A673 (cell line): ENCODE results near the gene SLC2A14. TPM values are rescaled to one million over a fixed set of nuclear protein-coding genes. Genes with fewer than 3 reads are reported as not detected.
"Not testable (repeated sequence)": the region's sequence is repeated elsewhere in the genome, so short reads cannot be mapped to it uniquely, and the experiment has no call there.

Source experiments
- BruUV-seq: library from RNA; stranded (reverse); fragments of 400-500 nt; replicated peaks from 2 replicates; lab custom pipeline; 2021; lab: Mats Ljungman, UMichigan
- CTCF ChIA-PET: fragments of 300-600 bp; sonication (Branson Sonifier 250); formaldehyde crosslinking; loops from one replicate; lab custom pipeline; 2022; ENCODE audit warnings: antibody characterized with exemption; lab: Charles Lee
- POLR2A ChIA-PET: fragments of 300-600 bp; sonication (Branson Sonifier 250); formaldehyde crosslinking; loops from one replicate; lab custom pipeline; 2022; ENCODE audit warnings: antibody characterized with exemption; ENCODE audit not compliant: low non-redundant PET; lab: Charles Lee
- DNase-seq: peaks from one replicate; pipeline ENCODE4 v3.0.0-alpha.2; 2015; ENCODE audit warnings: low spot score
- H3K27ac ChIP-seq: fragments of 200-600 bp; sonication (generic); 2 replicates; pipeline ENCODE4 v1.5.1; 2016; ENCODE audit warnings: mixed run types, low read depth, mild to moderate bottlenecking, mixed read lengths, antibody characterized with exemption, low read length; ENCODE audit not compliant: poor library complexity, severe bottlenecking
- H3K27me3 ChIP-seq: fragments of 200-600 bp; sonication (generic); replicated peaks from 2 replicates; pipeline ENCODE4 v1.6.1; 2017; ENCODE audit warnings: mixed run types, low read depth, mild to moderate bottlenecking, mixed read lengths, antibody characterized with exemption, low read length; ENCODE audit not compliant: insufficient read depth, poor library complexity
- H3K36me3 ChIP-seq: fragments of 200-600 bp; sonication (generic); 2 replicates; pipeline ENCODE4 v1.6.1; 2016; ENCODE audit warnings: mixed run types, mild to moderate bottlenecking, mixed read lengths, antibody characterized with exemption, low read length; ENCODE audit not compliant: insufficient read depth, poor library complexity, severe bottlenecking
- H3K4me1 ChIP-seq: fragments of 200-600 bp; sonication (generic); 2 replicates; pipeline ENCODE4 v1.6.1; 2017; ENCODE audit warnings: mixed run types, mild to moderate bottlenecking, mixed read lengths, antibody characterized with exemption, low read length; ENCODE audit not compliant: insufficient read depth, poor library complexity, severe bottlenecking
- H3K4me3 ChIP-seq: fragments of 200-600 bp; sonication (generic); 2 replicates; pipeline ENCODE4 v1.5.1; 2016; ENCODE audit warnings: low read depth, mixed run types, mild to moderate bottlenecking, mixed read lengths, low read length; ENCODE audit not compliant: poor library complexity, severe bottlenecking
- H3K9me3 ChIP-seq: fragments of 200-600 bp; sonication (generic); 2 replicates; pipeline ENCODE4 v1.6.1; 2016; ENCODE audit warnings: mixed run types, low read depth, mild to moderate bottlenecking, mixed read lengths, antibody characterized with exemption, low read length; ENCODE audit not compliant: poor library complexity, severe bottlenecking
- EZH2 ChIP-seq: fragments of 200-600 bp; sonication (generic); IDR thresholded peaks from 2 replicates; pipeline ENCODE4 v1.6.1; 2017; ENCODE audit warnings: borderline replicate concordance, low read depth, mild to moderate bottlenecking, mixed read lengths, antibody characterized with exemption, low read length; ENCODE audit not compliant: poor library complexity, severe bottlenecking
- intact Hi-C: fragments of 100-400 bp; cut with micrococcal nuclease; formaldehyde crosslinking; loops from one replicate; pipeline ENCODE4 v1.10.0; 2022; ENCODE audit not compliant: unreplicated experiment
- total RNA-seq: library from RNA; stranded (reverse); gene quantifications from 2 replicates; pipeline ENCODE4 v1.2.3, GENCODE V29; 2021
- TF ChIP-seq, protein P1 (sequence below): fragments of 300-800, 200-600 bp; sonication (generic); conservative IDR thresholded peaks from 2 replicates; pipeline ENCODE4 v1.5.1; 2017; ENCODE audit warnings: low read depth, mild to moderate bottlenecking, antibody characterized with exemption, low read length, moderate library complexity, mixed read lengths

Gene SLC2A14
- total RNA-seq, 1 experiment from 2014 or later: 0.09 TPM

- no peaks in the 10 kb centered on the region for H3K4me1 ChIP-seq
- H3K4me3 ChIP-seq: no peak overlapping the region
- CTCF ChIA-PET: no interaction called here
- POLR2A ChIA-PET: no interaction called here
- TF ChIP-seq EZH2: no peak
- TF ChIP-seq, protein P1, sequence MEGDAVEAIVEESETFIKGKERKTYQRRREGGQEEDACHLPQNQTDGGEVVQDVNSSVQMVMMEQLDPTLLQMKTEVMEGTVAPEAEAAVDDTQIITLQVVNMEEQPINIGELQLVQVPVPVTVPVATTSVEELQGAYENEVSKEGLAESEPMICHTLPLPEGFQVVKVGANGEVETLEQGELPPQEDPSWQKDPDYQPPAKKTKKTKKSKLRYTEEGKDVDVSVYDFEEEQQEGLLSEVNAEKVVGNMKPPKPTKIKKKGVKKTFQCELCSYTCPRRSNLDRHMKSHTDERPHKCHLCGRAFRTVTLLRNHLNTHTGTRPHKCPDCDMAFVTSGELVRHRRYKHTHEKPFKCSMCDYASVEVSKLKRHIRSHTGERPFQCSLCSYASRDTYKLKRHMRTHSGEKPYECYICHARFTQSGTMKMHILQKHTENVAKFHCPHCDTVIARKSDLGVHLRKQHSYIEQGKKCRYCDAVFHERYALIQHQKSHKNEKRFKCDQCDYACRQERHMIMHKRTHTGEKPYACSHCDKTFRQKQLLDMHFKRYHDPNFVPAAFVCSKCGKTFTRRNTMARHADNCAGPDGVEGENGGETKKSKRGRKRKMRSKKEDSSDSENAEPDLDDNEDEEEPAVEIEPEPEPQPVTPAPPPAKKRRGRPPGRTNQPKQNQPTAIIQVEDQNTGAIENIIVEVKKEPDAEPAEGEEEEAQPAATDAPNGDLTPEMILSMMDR: no peak
- peaks cover 15% of the 10 kb centered on the region for H3K27me3 ChIP-seq
- intact Hi-C loops: no loop called here
- no peak for DNase-seq
- H3K27ac ChIP-seq: no peak overlapping the region
- no peaks in the 10 kb centered on the region for H3K9me3 ChIP-seq
- BruUV-seq: no TSS peak
- no peaks in the 10 kb centered on the region for H3K36me3 ChIP-seq
Observed at GRCh38 chr12:7853557-7853956, 19.2 kb downstream of the SLC2A14 start.

- DNase-seq, H3K27ac ChIP-seq, intact Hi-C loops, CTCF ChIA-PET, BruUV-seq, H3K4me3 ChIP-seq, H3K4me1 ChIP-seq, POLR2A ChIA-PET, H3K9me3 ChIP-seq, H3K36me3 ChIP-seq: not testable (repeated sequence)
- peaks cover 15% of the 10 kb centered on the region for H3K27me3 ChIP-seq
Observed at GRCh38 chr12:7851622-7852081, 21.1 kb downstream of the SLC2A14 start.

- CTCF ChIA-PET, H3K36me3 ChIP-seq, H3K9me3 ChIP-seq, H3K4me1 ChIP-seq, intact Hi-C loops, BruUV-seq, H3K4me3 ChIP-seq, H3K27ac ChIP-seq, DNase-seq, POLR2A ChIA-PET: not testable (repeated sequence)
- peaks cover 15% of the 10 kb centered on the region for H3K27me3 ChIP-seq
Observed at GRCh38 chr12:7850099-7850498, 22.6 kb downstream of the SLC2A14 start.

GRCh38 chr12:7848098-7848422, 24.7 kb downstream of the SLC2A14 start:
- peaks cover 15% of the 10 kb centered on the region for H3K27me3 ChIP-seq
- POLR2A ChIA-PET, H3K9me3 ChIP-seq, H3K36me3 ChIP-seq, H3K27ac ChIP-seq, CTCF ChIA-PET, H3K4me1 ChIP-seq, H3K4me3 ChIP-seq, intact Hi-C loops, DNase-seq, BruUV-seq: not testable (repeated sequence)

- H3K9me3 ChIP-seq, H3K4me1 ChIP-seq, H3K27ac ChIP-seq, BruUV-seq, H3K36me3 ChIP-seq, DNase-seq, H3K4me3 ChIP-seq, POLR2A ChIA-PET, intact Hi-C loops: not testable (repeated sequence)
- CTCF ChIA-PET: interaction anchor here (0.7 kb wide), 1 partner anchor 199 kb away, joined by 4 read pairs; no protein-coding TSS in a partner anchor
- peaks cover 15% of the 10 kb centered on the region for H3K27me3 ChIP-seq
Observed at GRCh38 chr12:7847226-7848097, 25.3 kb downstream of the SLC2A14 start.
